MM.1S (cell line): ENCODE results near the gene UNC13A.

Source experiments
- DNase-seq: peaks from one replicate; pipeline ENCODE4 v3.0.0-alpha.2; 2015
- H2AFZ ChIP-seq: fragments of 300-600 bp; sonication (generic); 2 replicates; pipeline ENCODE4 v1.6.0; 2016; ENCODE audit warnings: antibody characterized with exemption, low read length
- H3F3A ChIP-seq: fragments of 300-600 bp; sonication (generic); 2 replicates; pipeline ENCODE4 v1.6.1; 2016; ENCODE audit warnings: mild to moderate bottlenecking, antibody characterized with exemption, low read length, moderate library complexity, mixed read lengths; ENCODE audit not compliant: insufficient read depth
- H3K27ac ChIP-seq: fragments of 300-600 bp; sonication (generic); 2 replicates; pipeline ENCODE4 v1.5.1; 2016; ENCODE audit warnings: mild to moderate bottlenecking, low read length
- H3K27me3 ChIP-seq: fragments of 300-600 bp; sonication (generic); replicated peaks from 2 replicates; pipeline ENCODE4 v1.6.0; 2016; ENCODE audit warnings: low read length; ENCODE audit not compliant: insufficient read depth
- H3K36me3 ChIP-seq: fragments of 300-600 bp; sonication (generic); replicated peaks from 2 replicates; pipeline ENCODE4 v1.6.1; 2016; ENCODE audit warnings: mild to moderate bottlenecking, low read length, mixed read lengths; ENCODE audit not compliant: insufficient read depth
- H3K4me1 ChIP-seq: fragments of 300-600 bp; sonication (generic); 2 replicates; pipeline ENCODE4 v1.6.1; 2016; ENCODE audit warnings: low read length, mixed read lengths
- H3K4me2 ChIP-seq: fragments of 300-600 bp; sonication (generic); 2 replicates; pipeline ENCODE4 v1.6.0; 2016; ENCODE audit warnings: low read depth, low read length
- H3K4me3 ChIP-seq: fragments of 300-600 bp; sonication (generic); 2 replicates; pipeline ENCODE4 v1.5.1; 2016; ENCODE audit warnings: low read length, mixed read lengths
- H3K79me2 ChIP-seq: fragments of 300-600 bp; sonication (generic); 2 replicates; pipeline ENCODE4 v1.6.1; 2016; ENCODE audit warnings: mixed run types, low read length, mixed read lengths
- H3K9ac ChIP-seq: fragments of 300-600 bp; sonication (generic); 2 replicates; pipeline ENCODE4 v1.6.1; 2016; ENCODE audit warnings: low read length, mixed read lengths
- H3K9me2 ChIP-seq: fragments of 300-600 bp; sonication (generic); replicated peaks from 2 replicates; pipeline ENCODE4 v1.6.1; 2016; ENCODE audit warnings: mild to moderate bottlenecking, low read length, mixed read lengths; ENCODE audit not compliant: insufficient read depth
- H3K9me3 ChIP-seq: fragments of 300-600 bp; sonication (generic); replicated peaks from 2 replicates; pipeline ENCODE4 v1.6.1; 2016; ENCODE audit warnings: mild to moderate bottlenecking, low read length, mixed read lengths; ENCODE audit not compliant: insufficient read depth
- H4K20me1 ChIP-seq: fragments of 300-600 bp; sonication (generic); 2 replicates; pipeline ENCODE4 v1.6.1; 2016; ENCODE audit warnings: mild to moderate bottlenecking, low read length, moderate library complexity, mixed read lengths; ENCODE audit not compliant: insufficient read depth
- CTCF ChIP-seq: fragments of 300-600 bp; sonication (generic); IDR thresholded peaks from 2 replicates; pipeline ENCODE4 v1.5.1; 2016; ENCODE audit warnings: antibody characterized with exemption, low read length, mixed read lengths
- EZH2 ChIP-seq: fragments of 300-600 bp; sonication (generic); optimal IDR thresholded peaks from 2 replicates; pipeline ENCODE3; 2017; ENCODE audit warnings: low read depth, mild to moderate bottlenecking, antibody characterized with exemption, low read length, mixed read lengths
- EZH2phosphoT487 ChIP-seq: fragments of 300-600 bp; sonication (generic); IDR thresholded peaks from 2 replicates; pipeline ENCODE4 v1.6.1; 2018; ENCODE audit warnings: antibody characterized with exemption, low read length

UNC13A gene

GRCh38 chr19:17734146-17734545 lies 46.0 kb upstream of the UNC13A start:
- H3K36me3 ChIP-seq: no peaks in the 10 kb centered on the region

GRCh38 chr19:17733127-17733526 lies 45.0 kb upstream of the UNC13A start:
- no peak overlapping the region for H3K4me3 ChIP-seq
- DNase-seq: no peak
- no peak for TF ChIP-seq EZH2
- no peak for TF ChIP-seq CTCF
- TF ChIP-seq EZH2phosphoT487: no peak
- H3K4me2 ChIP-seq: no peak overlapping the region
- no peaks in the 10 kb centered on the region for H3K27me3 ChIP-seq
- no peaks in the 10 kb centered on the region for H3K79me2 ChIP-seq
- no peaks in the 10 kb centered on the region for H3F3A ChIP-seq
- H3K9ac ChIP-seq: no peak overlapping the region
- no peak overlapping the region for H2AFZ ChIP-seq
- no peaks in the 10 kb centered on the region for H3K4me1 ChIP-seq
- no peaks in the 10 kb centered on the region for H3K9me2 ChIP-seq
- H4K20me1 ChIP-seq: no peaks in the 10 kb centered on the region
- no peaks in the 10 kb centered on the region for H3K36me3 ChIP-seq
- H3K9me3 ChIP-seq: no peaks in the 10 kb centered on the region
- H3K27ac ChIP-seq: no peak overlapping the region

More at GRCh38 chr19:17734146-17734545, 46.0 kb upstream of the UNC13A start:
- H3K79me2 ChIP-seq: no peaks in the 10 kb centered on the region
- H3F3A ChIP-seq: no peaks in the 10 kb centered on the region
- H2AFZ ChIP-seq: no peak overlapping the region
- H3K27me3 ChIP-seq: no peaks in the 10 kb centered on the region
- H3K9me3 ChIP-seq: no peaks in the 10 kb centered on the region
- H3K4me2 ChIP-seq: no peak overlapping the region
- no peaks in the 10 kb centered on the region for H4K20me1 ChIP-seq
- DNase-seq: no peak
- TF ChIP-seq CTCF (no peak), EZH2 (no peak), EZH2phosphoT487 (no peak)
- H3K9me2 ChIP-seq: no peaks in the 10 kb centered on the region
- no peak overlapping the region for H3K27ac ChIP-seq
- H3K4me1 ChIP-seq: no peaks in the 10 kb centered on the region
- H3K9ac ChIP-seq: no peak overlapping the region
- H3K4me3 ChIP-seq: no peak overlapping the region

GRCh38 chr19:17727843-17728242 lies 39.7 kb upstream of the UNC13A start:
- TF ChIP-seq EZH2 (no peak), EZH2phosphoT487 (no peak), CTCF (no peak)
- no peak overlapping the region for H3K9ac ChIP-seq
- H3K79me2 ChIP-seq: no peaks in the 10 kb centered on the region

More at GRCh38 chr19:17727843-17728242, 39.7 kb upstream of the UNC13A start:
- Histone ChIP-seq H2AFZ (no peak overlapping the region), H3K4me3 (no peak overlapping the region), H3K4me2 (no peak overlapping the region), H3K36me3 (no peaks in the 10 kb centered on the region), H3F3A (no peaks in the 10 kb centered on the region), H3K9me2 (no peaks in the 10 kb centered on the region), H3K4me1 (no peaks in the 10 kb centered on the region), H4K20me1 (no peaks in the 10 kb centered on the region), H3K27me3 (no peaks in the 10 kb centered on the region), H3K9me3 (no peaks in the 10 kb centered on the region), H3K27ac (no peak overlapping the region)
- DNase-seq: no peak
